PC-3 (cell line): ENCODE results near the gene SLC4A4.

Experiments used
- EZH2 ChIP-seq: fragments of 300-600 bp; sonication (generic); IDR thresholded peaks from one replicate; pipeline ENCODE4 v1.6.1; 2017; ENCODE audit warnings: antibody characterized with exemption, mild to moderate bottlenecking, low read length; ENCODE audit not compliant: unreplicated experiment
- TF ChIP-seq, protein P1 (sequence below): fragments of 300-600 bp; sonication (generic); conservative IDR thresholded peaks from 2 replicates; pipeline ENCODE4 v1.5.1; 2017; ENCODE audit warnings: antibody characterized with exemption, low read depth, mild to moderate bottlenecking, low read length

DNA sequence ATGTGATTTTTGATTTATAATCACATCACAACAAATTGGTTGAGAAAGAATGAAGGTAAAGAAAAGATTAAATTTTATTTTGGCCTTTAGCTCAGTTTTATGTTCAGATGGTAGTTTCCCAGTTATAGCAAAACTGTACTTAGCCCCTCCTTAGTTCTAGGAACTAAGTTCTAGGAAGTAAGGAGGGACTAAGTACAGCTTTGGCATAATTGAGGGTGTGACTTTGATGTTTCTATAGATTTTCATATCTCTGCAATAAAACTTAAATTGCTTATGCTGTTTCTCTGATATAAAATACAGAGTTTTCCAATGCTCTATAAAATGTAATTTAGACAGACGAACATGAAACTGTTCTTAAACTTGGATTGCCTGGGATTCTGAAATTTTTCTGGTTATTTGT, 46.6 kb upstream of the SLC4A4 start:
- TF ChIP-seq EZH2 = no peak
- TF ChIP-seq, protein P1, sequence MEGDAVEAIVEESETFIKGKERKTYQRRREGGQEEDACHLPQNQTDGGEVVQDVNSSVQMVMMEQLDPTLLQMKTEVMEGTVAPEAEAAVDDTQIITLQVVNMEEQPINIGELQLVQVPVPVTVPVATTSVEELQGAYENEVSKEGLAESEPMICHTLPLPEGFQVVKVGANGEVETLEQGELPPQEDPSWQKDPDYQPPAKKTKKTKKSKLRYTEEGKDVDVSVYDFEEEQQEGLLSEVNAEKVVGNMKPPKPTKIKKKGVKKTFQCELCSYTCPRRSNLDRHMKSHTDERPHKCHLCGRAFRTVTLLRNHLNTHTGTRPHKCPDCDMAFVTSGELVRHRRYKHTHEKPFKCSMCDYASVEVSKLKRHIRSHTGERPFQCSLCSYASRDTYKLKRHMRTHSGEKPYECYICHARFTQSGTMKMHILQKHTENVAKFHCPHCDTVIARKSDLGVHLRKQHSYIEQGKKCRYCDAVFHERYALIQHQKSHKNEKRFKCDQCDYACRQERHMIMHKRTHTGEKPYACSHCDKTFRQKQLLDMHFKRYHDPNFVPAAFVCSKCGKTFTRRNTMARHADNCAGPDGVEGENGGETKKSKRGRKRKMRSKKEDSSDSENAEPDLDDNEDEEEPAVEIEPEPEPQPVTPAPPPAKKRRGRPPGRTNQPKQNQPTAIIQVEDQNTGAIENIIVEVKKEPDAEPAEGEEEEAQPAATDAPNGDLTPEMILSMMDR = no peak
